ENCODE measurements around the gene PHAF1.

Gene PHAF1

DNA sequence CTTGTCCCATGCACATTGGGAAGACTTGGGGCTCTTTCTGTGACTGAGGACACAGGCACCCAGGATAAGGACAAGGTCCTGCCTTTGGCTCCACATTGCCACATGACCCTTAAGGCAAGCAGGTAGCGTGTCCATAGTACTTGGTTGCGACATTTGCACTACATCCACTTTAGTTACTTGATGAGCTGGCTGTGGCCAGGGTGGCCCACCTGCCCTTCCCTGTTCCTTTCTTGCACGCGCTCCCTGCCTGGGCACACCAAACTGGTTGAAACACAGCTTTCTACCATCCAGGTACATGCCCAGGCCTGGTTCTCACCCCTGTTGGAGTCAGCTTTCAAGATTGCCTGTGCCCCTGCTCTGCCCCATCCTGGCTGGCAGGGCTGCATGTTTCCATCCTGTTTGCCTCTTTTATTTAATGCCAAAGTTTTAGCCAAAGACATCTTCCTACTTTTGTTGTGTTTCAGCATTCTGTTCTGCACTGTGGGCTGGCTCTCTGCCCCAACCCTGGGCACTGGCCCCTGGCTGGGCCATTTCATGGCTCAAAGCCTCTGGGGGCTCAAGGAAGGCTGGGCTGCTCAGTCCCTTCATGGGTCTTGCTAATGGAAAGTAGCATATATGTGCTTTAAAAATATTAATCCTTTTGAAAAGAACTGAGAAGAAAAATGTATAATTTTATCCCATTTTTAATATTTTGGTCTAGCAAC, 37.8 kb downstream of the PHAF1 start:
- no peak for DNase-seq (ENCODE audit: low read depth)

GRCh38 chr16:67148221-67148620, 38.5 kb downstream of the PHAF1 start:
- DNase-seq (ENCODE audit: low read depth) = no peak

GRCh38 chr16:67148656-67149275, 39.0 kb downstream of the PHAF1 start:
- no peak for DNase-seq (ENCODE audit: low read depth)

- no peak for DNase-seq (ENCODE audit: low read depth)
Measured at GRCh38 chr16:67149276-67150046, 39.7 kb downstream of the PHAF1 start.

GRCh38 chr16:67150047-67150832, 40.5 kb downstream of the PHAF1 start:
- peak; percentile 65 for DNase-seq (ENCODE audit: low read depth)

DNA sequence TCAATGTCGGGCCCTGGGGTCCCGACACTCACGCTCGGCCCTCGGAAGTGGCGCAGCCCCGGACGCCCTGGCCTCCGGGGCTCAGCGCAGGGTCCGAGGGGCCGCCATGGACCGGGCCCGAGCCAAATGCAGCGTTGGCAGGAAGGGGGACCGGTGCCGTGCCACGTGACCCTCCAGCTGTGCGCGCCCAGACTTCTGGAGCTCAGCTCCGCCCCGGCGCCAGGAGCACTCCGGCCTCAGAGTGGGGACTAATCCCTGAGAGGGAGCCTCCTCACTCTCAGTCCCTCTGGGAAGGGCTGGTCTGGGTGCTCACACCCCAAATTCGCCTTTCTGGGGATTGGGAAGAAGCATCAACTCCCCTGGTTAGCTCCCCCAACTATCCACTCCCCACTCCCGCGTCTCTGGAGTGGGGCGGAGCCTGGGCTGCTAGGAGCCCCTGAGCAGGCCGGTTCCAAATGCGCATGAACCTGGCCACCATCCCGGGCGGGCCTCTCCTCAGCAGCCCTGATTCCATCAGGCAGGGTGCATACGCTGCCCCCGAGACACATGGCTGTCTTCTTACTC, 41.2 kb downstream of the PHAF1 start, which contains the start of gene B3GNT9:
TSS of gene B3GNT9 (minus strand) at position 166 of the 564 bp plus-strand sequence. CDS start 513 bp downstream, outside the sequence.
- DNase-seq (ENCODE audit: low read depth) = peak; percentile 79

DNA sequence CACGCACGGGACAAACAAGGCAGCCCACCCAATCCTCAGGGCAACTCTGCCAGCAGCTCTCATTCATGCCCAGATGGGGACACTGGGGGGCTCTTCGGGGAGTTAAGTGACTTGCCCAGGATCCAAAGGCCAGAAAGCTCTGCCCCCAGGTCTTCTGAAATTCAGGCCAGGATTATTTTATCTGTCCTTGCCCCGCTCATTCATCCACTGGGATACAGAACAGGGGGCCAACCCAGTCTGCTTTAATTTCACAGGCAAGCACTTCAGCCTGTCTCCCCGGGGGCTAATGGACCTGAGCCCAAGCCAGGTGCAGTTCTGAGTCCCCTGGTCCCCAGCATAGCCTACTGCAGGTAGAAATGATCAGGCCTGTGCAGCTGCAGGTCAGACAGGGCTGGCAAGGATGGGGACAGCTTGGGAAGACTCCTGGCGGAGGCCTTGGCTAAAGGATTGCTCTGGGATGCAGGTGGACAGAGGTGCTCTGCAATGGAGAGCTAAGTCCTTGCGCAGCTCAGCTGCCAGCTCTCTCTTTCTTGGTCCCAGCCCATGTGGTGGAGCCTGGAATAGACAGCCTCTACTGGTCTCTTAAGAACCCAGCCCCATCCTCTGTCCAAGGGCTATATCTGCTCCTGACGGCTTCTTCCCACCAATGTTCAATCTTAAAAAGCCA, 41.8 kb downstream of the PHAF1 start:
- no peak for DNase-seq (ENCODE audit: low read depth)

DNA sequence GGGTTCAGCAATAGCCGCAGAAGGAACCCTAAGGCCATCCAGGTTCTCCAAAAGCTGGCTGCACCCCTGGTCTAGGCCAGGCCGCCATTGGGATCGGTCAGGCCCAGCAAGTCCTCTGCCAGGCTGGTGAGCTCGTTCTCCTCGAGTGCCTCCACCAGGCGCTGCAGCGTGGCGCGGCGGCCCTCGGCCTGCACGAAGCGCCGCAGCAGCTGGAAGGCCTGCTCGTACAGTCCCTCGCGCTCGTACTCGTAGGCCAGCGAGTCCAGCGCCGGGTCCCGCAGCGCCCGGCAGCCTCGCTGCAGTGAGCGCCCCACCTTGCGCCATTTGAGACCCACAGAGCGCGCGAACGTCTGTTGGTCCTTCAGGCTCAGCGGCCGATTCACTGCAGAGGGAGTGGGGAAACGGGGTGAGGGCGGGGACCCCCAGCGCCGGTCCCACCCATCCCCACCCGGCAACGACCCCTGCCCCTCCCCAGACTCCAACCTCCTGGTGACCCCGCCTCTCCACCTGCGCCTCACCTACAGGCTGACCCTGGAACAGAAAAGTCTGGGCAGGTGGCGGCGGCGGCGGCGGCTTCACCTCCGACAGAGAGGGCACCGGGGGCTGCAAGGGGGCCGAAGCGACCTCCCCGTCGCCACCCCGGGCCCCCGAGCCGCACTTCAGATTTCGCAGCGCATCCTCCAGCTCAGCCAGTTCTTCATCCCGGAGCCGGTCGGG, 45.0 kb downstream of the PHAF1 start:
- DNase-seq (ENCODE audit: low read depth) = no peak

DNA sequence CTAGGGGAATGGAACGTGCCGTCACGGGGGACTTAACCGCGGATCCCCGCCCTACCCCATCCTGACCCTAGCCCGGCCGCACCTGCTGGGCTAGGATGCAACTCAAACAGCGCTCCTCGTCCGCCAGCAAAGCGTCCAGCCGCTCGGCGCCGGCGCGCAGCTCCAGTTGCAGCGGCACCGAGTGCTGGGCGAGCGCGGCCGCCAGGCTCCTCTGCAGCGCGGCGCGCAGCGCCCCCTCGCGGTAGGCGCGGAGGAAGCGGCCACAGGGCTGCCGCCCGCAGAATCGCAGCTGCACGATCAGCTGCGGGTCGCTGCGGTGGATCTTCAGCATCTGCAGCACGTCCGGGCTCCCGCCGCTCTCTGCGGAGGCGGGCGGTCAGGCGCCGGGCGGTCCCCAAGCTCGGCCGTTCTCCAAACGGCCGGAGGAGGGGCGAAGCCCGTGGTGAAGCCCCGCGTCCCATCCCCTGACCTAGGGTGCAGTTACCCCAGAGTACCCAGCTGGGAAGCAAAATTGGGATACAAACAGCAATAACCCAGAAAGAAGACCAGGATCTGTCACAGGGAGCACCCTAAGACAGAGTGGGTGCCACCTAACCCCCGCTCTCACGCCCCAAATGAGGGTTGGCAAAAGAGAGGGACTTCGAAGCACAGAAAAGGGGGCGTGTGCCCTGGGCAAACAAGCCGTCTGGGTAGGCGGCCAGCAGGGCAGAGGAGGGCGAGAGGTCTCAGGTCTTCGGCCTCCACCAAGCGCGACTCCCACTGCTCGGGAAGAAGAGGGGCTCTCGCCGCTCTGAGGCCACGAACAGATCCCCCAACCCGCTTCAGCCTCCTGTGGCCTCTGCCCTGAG, 45.8 kb downstream of the PHAF1 start:
- DNase-seq (ENCODE audit: low read depth) = peak; percentile 71

DNA sequence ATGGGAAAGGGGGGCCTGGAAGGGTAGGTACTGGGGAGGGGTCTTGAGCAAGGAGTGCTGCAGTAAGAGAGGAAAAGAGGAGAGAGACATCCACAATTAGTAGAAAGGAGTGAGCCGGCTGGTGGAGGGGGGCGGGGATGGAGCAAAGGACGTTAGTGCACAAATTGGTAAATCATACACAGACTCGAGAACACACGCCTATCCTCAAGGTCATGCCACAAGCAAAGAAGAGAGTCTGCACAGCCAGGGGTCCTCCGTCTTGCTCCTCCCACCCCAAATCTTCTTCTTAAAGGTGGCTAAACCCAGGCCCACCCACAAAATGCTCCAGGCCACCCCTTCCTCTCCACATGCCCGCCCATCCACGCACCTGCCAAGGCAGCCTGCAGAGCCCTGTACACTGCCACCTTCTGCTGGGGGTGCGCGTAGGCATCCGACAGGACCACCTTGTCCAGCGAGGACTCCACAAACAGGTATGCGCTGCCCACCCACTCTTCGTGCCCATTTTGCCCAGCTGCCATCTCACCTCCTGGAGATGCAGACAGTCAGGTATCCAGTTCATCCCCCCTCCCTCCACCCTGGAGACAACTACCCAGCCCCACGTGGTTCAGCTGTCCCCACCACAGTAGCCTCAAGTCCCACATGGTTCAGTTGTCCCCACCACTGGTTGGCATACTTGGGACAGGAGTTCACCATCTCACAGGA, 46.6 kb downstream of the PHAF1 start:
- DNase-seq (ENCODE audit: low read depth) = no peak

- DNase-seq (ENCODE audit: low read depth) = no peak
Measured at GRCh38 chr16:67157106-67157748, 47.5 kb downstream of the PHAF1 start.

GRCh38 chr16:67157892-67158635, 48.3 kb downstream of the PHAF1 start:
- no peak for DNase-seq (ENCODE audit: low read depth)

DNA sequence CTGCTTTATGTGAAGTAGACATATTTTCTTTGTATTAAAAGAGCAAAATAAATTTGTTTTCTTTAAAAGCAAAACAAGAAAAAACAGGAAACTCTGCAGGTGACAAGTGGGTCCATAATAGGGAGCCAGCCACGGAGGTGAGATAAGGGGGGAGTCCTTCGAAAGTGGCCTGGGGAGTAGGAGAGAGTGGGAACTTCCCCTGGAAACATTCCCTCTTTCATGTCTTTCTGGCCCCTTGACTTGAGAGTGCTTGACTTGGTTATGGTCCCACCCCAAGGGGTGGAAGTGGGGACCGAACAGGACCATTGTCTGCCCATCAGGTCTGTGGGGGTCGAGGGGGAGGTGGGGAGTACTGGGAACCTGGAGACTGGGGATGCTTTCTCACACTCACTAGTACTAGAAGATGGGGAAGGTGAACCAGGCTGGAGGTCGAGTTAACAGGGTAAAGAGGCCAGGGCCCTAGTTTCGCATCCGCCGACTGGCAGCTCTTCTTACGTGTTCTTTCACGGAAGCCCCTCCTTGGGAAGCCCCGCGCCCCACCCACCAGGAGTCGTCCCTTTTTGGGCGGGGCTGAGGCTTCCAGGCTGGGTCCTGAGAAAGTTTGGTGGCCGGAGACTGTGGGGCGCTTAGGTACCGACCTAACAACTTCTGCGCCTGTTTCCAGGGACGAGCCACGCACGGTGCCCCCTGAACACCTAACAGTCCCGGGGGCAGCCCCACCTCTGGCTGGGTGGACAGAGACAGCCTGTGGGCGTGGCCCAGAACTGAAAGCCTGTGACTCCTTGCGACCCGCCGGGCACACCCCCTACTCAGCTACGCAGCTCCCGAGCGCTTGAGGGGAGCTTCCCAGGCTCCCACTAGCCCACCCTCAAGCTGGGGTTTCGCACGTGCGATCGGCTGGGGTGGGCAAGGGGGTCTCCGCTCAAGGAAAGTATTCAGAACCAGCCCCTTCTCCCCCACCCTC, 49.2 kb downstream of the PHAF1 start:
- DNase-seq (ENCODE audit: low read depth) = peak; percentile 53

GRCh38 chr16:67161595-67162058, 51.9 kb downstream of the PHAF1 start:
- DNase-seq (ENCODE audit: low read depth) = no peak

DNA sequence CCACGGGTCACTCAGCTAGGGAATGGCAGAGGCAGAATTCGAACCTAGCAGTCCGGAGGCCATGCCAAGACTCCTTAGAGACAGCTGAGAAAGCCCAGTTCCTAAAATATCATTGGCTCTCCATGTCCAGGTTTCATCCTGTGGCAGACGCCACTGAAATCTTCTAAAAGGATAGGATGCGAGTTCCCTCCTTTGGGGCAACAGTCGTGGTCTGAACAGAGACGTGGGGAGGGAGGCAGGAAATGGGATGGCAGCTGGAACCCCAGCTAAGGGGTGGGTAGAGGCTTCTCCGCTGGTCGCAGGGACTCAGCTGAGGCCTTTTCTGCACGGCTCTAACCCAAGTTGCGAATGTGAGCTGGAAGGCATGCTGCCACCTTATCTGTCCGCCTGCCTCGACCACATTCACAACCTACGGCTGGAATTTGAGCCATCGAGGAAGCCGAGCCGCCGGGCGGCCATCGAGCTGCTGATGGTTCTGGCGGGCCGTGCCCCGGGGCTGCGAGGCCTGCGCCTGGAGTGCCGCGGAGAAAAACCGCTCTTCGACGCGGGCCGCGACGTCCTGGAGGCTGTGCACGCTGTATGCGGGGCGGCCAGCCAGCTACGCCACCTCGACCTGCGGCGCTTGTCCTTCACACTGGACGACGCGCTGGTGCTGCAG, 52.9 kb downstream of the PHAF1 start:
- DNase-seq (ENCODE audit: low read depth) = no peak

All from EH (cell line).